HepG2 (cell line): ENCODE data around the gene CD2.

Experiments
- ARID4A ChIP-seq: sonication (generic); formaldehyde crosslinking; IDR thresholded peaks from 2 replicates; pipeline ENCODE4 v1.5.0; 2020; ENCODE audit warnings: mild to moderate bottlenecking, missing genetic modification reagents, borderline replicate concordance
- CEBPB ChIP-seq: IDR thresholded peaks from 2 replicates; pipeline ENCODE4 v1.6.1; 2011; ENCODE audit warnings: low read depth, low read length, improper control_type of control experiment, borderline replicate concordance
- ELF1 ChIP-seq: sonication (generic); formaldehyde crosslinking; IDR thresholded peaks from 2 replicates; pipeline ENCODE4 v1.4.0; 2020; ENCODE audit warnings: missing genetic modification reagents
- POLR2AphosphoS5 ChIP-seq: IDR thresholded peaks from 2 replicates; pipeline ENCODE4 v1.6.1; 2012; ENCODE audit warnings: low read depth, low read length
- SMARCC2 ChIP-seq: fragments of 450-650 bp; IDR thresholded peaks from 2 replicates; pipeline ENCODE4 v1.6.1; 2017; ENCODE audit warnings: antibody characterized with exemption, mild to moderate bottlenecking
- SMC3 ChIP-seq: IDR thresholded peaks from 2 replicates; pipeline ENCODE4 v1.6.1; 2011; ENCODE audit warnings: low read length, improper control_type of control experiment
- TRIM24 ChIP-seq: sonication (generic); formaldehyde crosslinking; IDR thresholded peaks from 2 replicates; pipeline ENCODE4 v1.8.0; 2022; ENCODE audit warnings: mild to moderate bottlenecking, missing genetic modification reagents
- ZFP37 ChIP-seq: sonication (generic); formaldehyde crosslinking; IDR thresholded peaks from 2 replicates; pipeline ENCODE4 v1.4.0; 2020; ENCODE audit warnings: missing genetic modification reagents, borderline replicate concordance
- ZNF10 ChIP-seq: sonication (generic); formaldehyde crosslinking; IDR thresholded peaks from 2 replicates; pipeline ENCODE4 v1.4.0; 2020; ENCODE audit warnings: mild to moderate bottlenecking, low read depth, missing genetic modification reagents, borderline replicate concordance
- ZNF3 ChIP-seq: IDR thresholded peaks from 2 replicates; pipeline ENCODE4 v1.7.0; 2017; ENCODE audit warnings: inconsistent platforms
- ZNF33B ChIP-seq: sonication (generic); formaldehyde crosslinking; IDR thresholded peaks from 2 replicates; pipeline ENCODE4 v1.5.1; 2020; ENCODE audit warnings: mild to moderate bottlenecking, missing genetic modification reagents
- ZNF720 ChIP-seq: sonication (generic); formaldehyde crosslinking; IDR thresholded peaks from 2 replicates; pipeline ENCODE4 v1.4.0; 2020; ENCODE audit warnings: missing genetic modification reagents

- TF ChIP-seq ZFP37 (CRISPR knock-in tag) (no peak), ZNF720 (CRISPR knock-in tag) (no peak), SMC3 (no peak), ZNF3 (no peak), SMARCC2 (no peak), CEBPB (no peak), ELF1 (no peak), ZNF10 (CRISPR knock-in tag) (no peak), ARID4A (no peak), POLR2AphosphoS5 (no peak), TRIM24 (CRISPR knock-in tag) (no peak), ZNF33B (CRISPR knock-in tag) (no peak)
Observed at GRCh38 chr1:116777831-116778830, 23.9 kb downstream of the CD2 start.
